ENCODE data around the gene TRABD2B. TPM values are rescaled to one million over a fixed set of nuclear protein-coding genes. Genes with fewer than 3 reads are reported as not detected.

TRABD2B gene
- total and polyA plus RNA-seq, 2 donors from 2014 or later, result 19.8 to 62.0 TPM

DNA sequence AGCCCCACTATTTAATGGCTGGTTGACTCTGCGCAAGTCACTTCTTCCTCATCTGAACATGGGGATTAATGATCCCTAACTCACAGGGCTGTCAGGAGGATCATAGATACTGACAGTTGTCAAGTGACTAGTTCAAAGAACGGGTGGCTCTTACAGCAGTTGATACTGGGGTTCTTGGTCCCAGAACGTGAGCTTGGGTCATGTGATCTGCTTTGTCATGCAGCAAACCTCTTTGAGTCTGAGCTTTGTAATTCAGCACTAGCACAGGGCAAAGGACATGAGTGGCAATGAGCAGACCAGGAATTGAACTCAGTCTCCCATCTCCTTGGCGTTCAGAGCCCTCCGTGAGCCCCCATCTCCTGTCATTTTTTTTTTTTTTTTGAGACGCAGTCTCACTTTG lies 64.4 kb downstream of the TRABD2B start:
- Histone ChIP-seq H3K36me3 (ENCODE audit: control insufficient read depth in 2 of 3, insufficient read depth in 3 of 3, low read length in 3 of 3) (no peaks in the 10 kb centered on the region), H3K4me3 (ENCODE audit: low read length in 3 of 3) (no peak overlapping the region), H3K27me3 (ENCODE audit: control insufficient read depth, insufficient read depth, low read length) (no peaks in the 10 kb centered on the region), H3K27ac (ENCODE audit: low read depth in 2 of 2, low read length in 2 of 2) (no peak overlapping the region), H3K9ac (ENCODE audit: low read length in 3 of 3) (no peak overlapping the region), H3K9me3 (ENCODE audit: control insufficient read depth in 2 of 3, insufficient read depth in 1 of 3, low read length in 3 of 3) (peaks cover 0 to 2% (median 0%) of the 10 kb centered on the region in 3 donors), H3K4me1 (ENCODE audit: control insufficient read depth in 2 of 3, insufficient read depth in 2 of 3, low read depth in 1 of 3, low read length in 3 of 3) (peaks cover 0 to 26% (median 19%) of the 10 kb centered on the region in 3 donors)
- TF ChIP-seq, protein P1, sequence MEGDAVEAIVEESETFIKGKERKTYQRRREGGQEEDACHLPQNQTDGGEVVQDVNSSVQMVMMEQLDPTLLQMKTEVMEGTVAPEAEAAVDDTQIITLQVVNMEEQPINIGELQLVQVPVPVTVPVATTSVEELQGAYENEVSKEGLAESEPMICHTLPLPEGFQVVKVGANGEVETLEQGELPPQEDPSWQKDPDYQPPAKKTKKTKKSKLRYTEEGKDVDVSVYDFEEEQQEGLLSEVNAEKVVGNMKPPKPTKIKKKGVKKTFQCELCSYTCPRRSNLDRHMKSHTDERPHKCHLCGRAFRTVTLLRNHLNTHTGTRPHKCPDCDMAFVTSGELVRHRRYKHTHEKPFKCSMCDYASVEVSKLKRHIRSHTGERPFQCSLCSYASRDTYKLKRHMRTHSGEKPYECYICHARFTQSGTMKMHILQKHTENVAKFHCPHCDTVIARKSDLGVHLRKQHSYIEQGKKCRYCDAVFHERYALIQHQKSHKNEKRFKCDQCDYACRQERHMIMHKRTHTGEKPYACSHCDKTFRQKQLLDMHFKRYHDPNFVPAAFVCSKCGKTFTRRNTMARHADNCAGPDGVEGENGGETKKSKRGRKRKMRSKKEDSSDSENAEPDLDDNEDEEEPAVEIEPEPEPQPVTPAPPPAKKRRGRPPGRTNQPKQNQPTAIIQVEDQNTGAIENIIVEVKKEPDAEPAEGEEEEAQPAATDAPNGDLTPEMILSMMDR (IDR thresholded peaks at IDR 0.05; ENCODE audit: borderline replicate concordance, extremely low read depth, insufficient read depth), result no peak
- intact Hi-C loops (cut with DNase I), result no loop called here
- peak in 1 of 5 donors; percentile 27 for DNase-seq
- no peak for FAIRE-seq

DNA sequence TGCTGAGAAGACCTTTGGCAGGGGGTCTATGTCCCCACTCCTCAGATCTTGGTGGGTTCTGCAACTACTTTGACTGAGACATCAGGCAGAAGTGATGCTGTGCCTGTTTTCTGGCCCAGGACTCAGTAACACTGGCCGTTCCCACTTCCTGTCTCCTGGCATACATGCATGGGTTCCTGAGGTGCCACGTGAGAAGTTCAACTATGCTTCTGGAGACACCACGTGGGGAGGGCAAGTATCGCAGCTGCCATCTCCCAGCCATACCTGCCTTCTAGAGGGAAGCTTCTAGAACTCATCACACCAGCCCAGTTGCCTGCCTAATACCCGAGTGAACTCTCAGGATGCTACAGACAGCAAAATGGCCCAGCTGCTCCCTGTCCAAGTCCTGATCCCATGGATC lies 65.8 kb downstream of the TRABD2B start:
- Histone ChIP-seq H3K27me3 (ENCODE audit: control insufficient read depth, insufficient read depth, low read length) (no peaks in the 10 kb centered on the region), H3K27ac (ENCODE audit: low read depth in 2 of 2, low read length in 2 of 2) (no peak overlapping the region), H3K36me3 (ENCODE audit: control insufficient read depth in 2 of 3, insufficient read depth in 3 of 3, low read length in 3 of 3) (no peaks in the 10 kb centered on the region), H3K4me3 (ENCODE audit: low read length in 3 of 3) (no peak overlapping the region), H3K9me3 (ENCODE audit: control insufficient read depth in 2 of 3, insufficient read depth in 1 of 3, low read length in 3 of 3) (no peaks in the 10 kb centered on the region), H3K4me1 (ENCODE audit: control insufficient read depth in 2 of 3, insufficient read depth in 2 of 3, low read depth in 1 of 3, low read length in 3 of 3) (peaks cover 0 to 26% (median 21%) of the 10 kb centered on the region in 3 donors), H3K9ac (ENCODE audit: low read length in 3 of 3) (no peak overlapping the region)
- intact Hi-C loops (cut with DNase I), result no loop called here
- FAIRE-seq (no peak), DNase-seq (no peak)
- TF ChIP-seq, protein P1 (IDR thresholded peaks at IDR 0.05; ENCODE audit: borderline replicate concordance, extremely low read depth, insufficient read depth), result peak; percentile 41

DNA sequence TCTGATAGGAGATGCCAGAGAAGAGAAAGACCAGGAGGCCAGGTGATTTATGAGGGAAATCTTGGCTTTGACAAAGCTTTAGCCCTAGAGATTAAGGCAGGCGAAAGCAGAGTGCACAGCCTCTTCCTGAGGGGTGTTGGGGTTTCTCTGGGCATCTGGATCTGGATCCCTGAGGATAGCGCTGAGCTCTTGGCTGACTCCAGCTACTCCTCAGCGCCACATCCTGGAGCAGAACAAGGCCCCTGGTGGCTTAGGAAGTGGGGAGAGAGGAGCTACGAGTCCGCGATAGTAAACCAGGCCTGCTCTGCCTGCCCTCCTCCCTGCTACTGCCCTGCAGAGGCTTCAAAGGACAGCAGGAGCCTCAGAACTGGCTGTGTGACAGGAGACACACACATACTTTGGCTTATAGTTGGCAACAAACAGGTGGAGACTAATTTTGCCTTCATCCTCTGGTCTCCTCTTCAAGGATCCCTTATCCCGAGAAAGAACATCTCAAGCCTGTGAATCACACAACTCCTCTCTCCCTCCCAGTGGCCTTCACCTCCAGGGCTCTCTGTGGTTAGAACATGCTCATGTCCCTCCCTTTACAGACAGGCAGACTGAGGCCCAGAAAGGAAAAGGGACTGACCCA lies 66.9 kb downstream of the TRABD2B start:
- Histone ChIP-seq H3K36me3 (ENCODE audit: control insufficient read depth in 2 of 3, insufficient read depth in 3 of 3, low read length in 3 of 3) (no peaks in the 10 kb centered on the region), H3K27me3 (ENCODE audit: control insufficient read depth, insufficient read depth, low read length) (no peaks in the 10 kb centered on the region), H3K9ac (ENCODE audit: low read length in 3 of 3) (no peak overlapping the region), H3K27ac (ENCODE audit: low read depth in 2 of 2, low read length in 2 of 2) (no peak overlapping the region), H3K9me3 (ENCODE audit: control insufficient read depth in 2 of 3, insufficient read depth in 1 of 3, low read length in 3 of 3) (no peaks in the 10 kb centered on the region), H3K4me3 (ENCODE audit: low read length in 3 of 3) (no peak overlapping the region), H3K4me1 (ENCODE audit: control insufficient read depth in 2 of 3, insufficient read depth in 2 of 3, low read depth in 1 of 3, low read length in 3 of 3) (peaks cover 0 to 20% (median 18%) of the 10 kb centered on the region in 3 donors)
- no peak for FAIRE-seq
- intact Hi-C loops (cut with DNase I), result no loop called here
- TF ChIP-seq, protein P1 (IDR thresholded peaks at IDR 0.05; ENCODE audit: borderline replicate concordance, extremely low read depth, insufficient read depth), result no peak
- no peak for DNase-seq

Data from kidney (tissue), 14 donors.